Right atrium auricular region (tissue), 2 donors: ENCODE data around the gene ALLC. TPM values are rescaled to one million over a fixed set of nuclear protein-coding genes. Genes with fewer than 3 reads are reported as not detected.

Experiments used
- DNase-seq: peaks from one replicate; pipeline ENCODE4 v3.0.0-alpha.2; 2019; ENCODE audit warnings: low spot score
- H3K27ac ChIP-seq, 2 donors: fragments of 200-600 bp; sonication (generic); 1 replicate in 1 of 2; 2 replicates in 1 of 2; pipeline ENCODE4 v1.5.1; 2016 to 2019
- H3K27me3 ChIP-seq, 2 donors: fragments of 200-600 bp; sonication (generic); one replicate each; pipeline versions ENCODE4 v1.5.1 to v1.6.0; 2017 to 2019
- H3K36me3 ChIP-seq: fragments of 200-600 bp; sonication (generic); one replicate; pipeline ENCODE4 v1.5.1; 2016
- H3K4me1 ChIP-seq, 2 donors: fragments of 200-600 bp; sonication (generic); one replicate each; pipeline versions ENCODE4 v1.5.1 to v1.6.0; 2017 to 2019
- H3K4me3 ChIP-seq, 2 donors: fragments of 200-600 bp; sonication (generic); 1 replicate in 1 of 2; 2 replicates in 1 of 2; pipeline ENCODE4 v1.5.1; 2017 to 2019; ENCODE audit warnings: mild to moderate bottlenecking in 1 of 2, moderate library complexity in 1 of 2
- H3K9me3 ChIP-seq, 2 donors: fragments of 200-600 bp; sonication (generic); one replicate each; pipeline ENCODE4 v1.5.1; 2019
- CTCF ChIP-seq, 2 donors: fragments of 200-600 bp; sonication (generic); IDR thresholded peaks; one replicate each; pipeline ENCODE4 v1.5.1; 2019; ENCODE audit warnings: antibody characterized with exemption in 2 of 2
- total RNA-seq, 2 donors: library from RNA; depleted of rRNA; stranded (reverse); fragments of >200 nt; gene quantifications; one replicate each; pipeline ENCODE4 v1.1.0, GENCODE V29; 2016

The ALLC gene
- total RNA-seq, 2 donors from 2014 or later = not detected

- Histone ChIP-seq H3K27ac (no peak overlapping the region), H3K9me3 (no peaks in the 10 kb centered on the region), H3K27me3 (no peaks in the 10 kb centered on the region), H3K36me3 (no peaks in the 10 kb centered on the region), H3K4me1 (no peaks in the 10 kb centered on the region), H3K4me3 (no peak overlapping the region)
- DNase-seq = no peak
- no peak for TF ChIP-seq CTCF (IDR thresholded peaks at IDR 0.05)
Measured at GRCh38 chr2:3679616-3680393, 21.8 kb downstream of the ALLC start.

- H3K4me1 ChIP-seq = no peaks in the 10 kb centered on the region
- no peak for DNase-seq
- no peaks in the 10 kb centered on the region for H3K36me3 ChIP-seq
- no peaks in the 10 kb centered on the region for H3K27me3 ChIP-seq
- TF ChIP-seq CTCF (IDR thresholded peaks at IDR 0.05) = no peak
- no peak overlapping the region for H3K4me3 ChIP-seq
- no peaks in the 10 kb centered on the region for H3K9me3 ChIP-seq
- no peak overlapping the region for H3K27ac ChIP-seq
Measured at GRCh38 chr2:3680548-3681345, 22.7 kb downstream of the ALLC start.

- no peak for DNase-seq
- no peak for TF ChIP-seq CTCF (IDR thresholded peaks at IDR 0.05)
- no peaks in the 10 kb centered on the region for H3K36me3 ChIP-seq
- no peaks in the 10 kb centered on the region for H3K9me3 ChIP-seq
- H3K27me3 ChIP-seq = no peaks in the 10 kb centered on the region
- no peaks in the 10 kb centered on the region for H3K4me1 ChIP-seq
- H3K4me3 ChIP-seq = no peak overlapping the region
- H3K27ac ChIP-seq = no peak overlapping the region
Measured at GRCh38 chr2:3681625-3682024, 23.6 kb downstream of the ALLC start.

- DNase-seq = no peak
- Histone ChIP-seq H3K4me1 (no peaks in the 10 kb centered on the region), H3K9me3 (no peaks in the 10 kb centered on the region), H3K36me3 (no peaks in the 10 kb centered on the region), H3K4me3 (no peak overlapping the region), H3K27me3 (no peaks in the 10 kb centered on the region), H3K27ac (no peak overlapping the region)
- no peak for TF ChIP-seq CTCF (IDR thresholded peaks at IDR 0.05)
Measured at GRCh38 chr2:3682811-3683210, 24.8 kb downstream of the ALLC start.

- Histone ChIP-seq H3K9me3 (no peaks in the 10 kb centered on the region), H3K4me1 (no peaks in the 10 kb centered on the region), H3K27me3 (no peaks in the 10 kb centered on the region), H3K36me3 (no peaks in the 10 kb centered on the region), H3K27ac (no peak overlapping the region), H3K4me3 (no peak overlapping the region)
- no peak for TF ChIP-seq CTCF (IDR thresholded peaks at IDR 0.05)
- DNase-seq = no peak
Measured at GRCh38 chr2:3683748-3684454, 25.9 kb downstream of the ALLC start.
